ENCODE results near the gene PLEKHG2. TPM values are rescaled to one million over a fixed set of nuclear protein-coding genes. Genes with fewer than 3 reads are reported as not detected.

The PLEKHG2 gene
- polyA plus RNA-seq, 1 donor from 2014 or later = 14.3 TPM

GRCh38 chr19:39419003-39419402 is 6.5 kb downstream of the PLEKHG2 start:
- Histone ChIP-seq H3K27me3 (ENCODE audit: insufficient read depth, low read depth, low read length) (no peaks in the 10 kb centered on the region), H3K9ac (ENCODE audit: low read length) (no peak overlapping the region), H3K4me3 (ENCODE audit: low read length) (no peak overlapping the region), H3K9me2 (ENCODE audit: insufficient read depth, low read length) (no peaks in the 10 kb centered on the region), H3K9me3 (ENCODE audit: low read length) (no peaks in the 10 kb centered on the region), H3K27ac (ENCODE audit: low read length) (no peak overlapping the region), H3K4me2 (ENCODE audit: low read length) (no peak overlapping the region), H3K36me3 (ENCODE audit: insufficient read depth, low read length) (no peaks in the 10 kb centered on the region), H3K79me2 (replicated peaks; ENCODE audit: insufficient read depth, low read length) (peaks cover 22% of the 10 kb centered on the region), H4K20me1 (ENCODE audit: insufficient read depth) (no peaks in the 10 kb centered on the region), H3F3A (ENCODE audit: insufficient read depth, low read length, poor library complexity, severe bottlenecking) (no peaks in the 10 kb centered on the region), H2AFZ (ENCODE audit: low read depth, low read length) (no peak overlapping the region)
- TF ChIP-seq RAD21 (conservative IDR thresholded peaks at IDR 0.05) (no peak), TAF1 (IDR thresholded peaks at IDR 0.05; ENCODE audit: low read depth) (no peak), CTCF (IDR thresholded peaks at IDR 0.05; ENCODE audit: poor library complexity, severe bottlenecking) (no peak), REST (IDR thresholded peaks at IDR 0.05; ENCODE audit: borderline replicate concordance) (no peak), MXI1 (conservative IDR thresholded peaks at IDR 0.05; ENCODE audit: poor library complexity, severe bottlenecking) (no peak), EZH2 (IDR thresholded peaks at IDR 0.05; ENCODE audit: borderline replicate concordance, insufficient read depth, low read length, poor library complexity, severe bottlenecking) (no peak), SMC3 (conservative IDR thresholded peaks at IDR 0.05; ENCODE audit: poor library complexity) (no peak), POLR2AphosphoS5 (IDR thresholded peaks at IDR 0.05) (no peak), EP300 (conservative IDR thresholded peaks at IDR 0.05; ENCODE audit: poor library complexity, severe bottlenecking) (no peak)

DNA sequence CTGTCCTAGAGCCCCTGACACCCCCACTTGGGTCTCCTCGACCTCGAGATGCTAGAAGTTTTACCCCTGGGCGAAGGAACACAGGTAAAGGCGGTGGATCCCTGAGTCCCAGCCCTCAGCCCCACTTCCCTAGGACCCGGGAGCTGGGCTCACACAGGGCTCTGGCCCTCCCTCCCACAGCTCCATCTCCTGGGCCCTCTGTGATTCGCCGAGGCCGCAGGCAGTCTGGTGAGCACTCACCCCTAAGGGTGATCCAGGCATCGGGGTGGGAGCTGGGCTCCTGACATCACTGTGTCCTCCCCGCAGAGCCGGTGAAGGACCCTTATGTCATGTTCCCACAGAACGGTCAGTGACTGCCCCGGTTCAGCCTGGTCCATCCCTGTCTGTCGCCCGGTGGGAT is 8.3 kb downstream of the PLEKHG2 start:
- no peak overlapping the region for H3K9ac ChIP-seq (ENCODE audit: low read length)
- H2AFZ ChIP-seq (ENCODE audit: low read depth, low read length) = no peak overlapping the region
- H3K27me3 ChIP-seq (ENCODE audit: insufficient read depth, low read depth, low read length) = no peaks in the 10 kb centered on the region
- no peak overlapping the region for H3K4me3 ChIP-seq (ENCODE audit: low read length)
- H3K4me2 ChIP-seq (ENCODE audit: low read length) = no peak overlapping the region
- no peaks in the 10 kb centered on the region for H3K9me3 ChIP-seq (ENCODE audit: low read length)
- peaks cover 5% of the 10 kb centered on the region for H3K79me2 ChIP-seq (replicated peaks; ENCODE audit: insufficient read depth, low read length)
- TF ChIP-seq POLR2AphosphoS5 (IDR thresholded peaks at IDR 0.05) = no peak
- TF ChIP-seq SMC3 (conservative IDR thresholded peaks at IDR 0.05; ENCODE audit: poor library complexity) = no peak
- TF ChIP-seq EP300 (conservative IDR thresholded peaks at IDR 0.05; ENCODE audit: poor library complexity, severe bottlenecking) = no peak
- no peak for TF ChIP-seq TAF1 (IDR thresholded peaks at IDR 0.05; ENCODE audit: low read depth)
- TF ChIP-seq MXI1 (conservative IDR thresholded peaks at IDR 0.05; ENCODE audit: poor library complexity, severe bottlenecking) = no peak
- TF ChIP-seq CTCF (IDR thresholded peaks at IDR 0.05; ENCODE audit: poor library complexity, severe bottlenecking) = no peak
- no peak for TF ChIP-seq EZH2 (IDR thresholded peaks at IDR 0.05; ENCODE audit: borderline replicate concordance, insufficient read depth, low read length, poor library complexity, severe bottlenecking)
- TF ChIP-seq REST (IDR thresholded peaks at IDR 0.05; ENCODE audit: borderline replicate concordance) = no peak
- TF ChIP-seq RAD21 (conservative IDR thresholded peaks at IDR 0.05) = no peak
- no peaks in the 10 kb centered on the region for H3K9me2 ChIP-seq (ENCODE audit: insufficient read depth, low read length)
- H4K20me1 ChIP-seq (ENCODE audit: insufficient read depth) = no peaks in the 10 kb centered on the region
- no peaks in the 10 kb centered on the region for H3K36me3 ChIP-seq (ENCODE audit: insufficient read depth, low read length)
- no peak overlapping the region for H3K27ac ChIP-seq (ENCODE audit: low read length)
- H3F3A ChIP-seq (ENCODE audit: insufficient read depth, low read length, poor library complexity, severe bottlenecking) = no peaks in the 10 kb centered on the region

All from neural cell (in vitro differentiated cells).